ENCODE results near the gene PLCD1.
"Not testable (repeated sequence)": the region's sequence is repeated elsewhere in the genome, so short reads cannot be mapped to it uniquely, and the experiment has no call there.

Gene PLCD1

DNA sequence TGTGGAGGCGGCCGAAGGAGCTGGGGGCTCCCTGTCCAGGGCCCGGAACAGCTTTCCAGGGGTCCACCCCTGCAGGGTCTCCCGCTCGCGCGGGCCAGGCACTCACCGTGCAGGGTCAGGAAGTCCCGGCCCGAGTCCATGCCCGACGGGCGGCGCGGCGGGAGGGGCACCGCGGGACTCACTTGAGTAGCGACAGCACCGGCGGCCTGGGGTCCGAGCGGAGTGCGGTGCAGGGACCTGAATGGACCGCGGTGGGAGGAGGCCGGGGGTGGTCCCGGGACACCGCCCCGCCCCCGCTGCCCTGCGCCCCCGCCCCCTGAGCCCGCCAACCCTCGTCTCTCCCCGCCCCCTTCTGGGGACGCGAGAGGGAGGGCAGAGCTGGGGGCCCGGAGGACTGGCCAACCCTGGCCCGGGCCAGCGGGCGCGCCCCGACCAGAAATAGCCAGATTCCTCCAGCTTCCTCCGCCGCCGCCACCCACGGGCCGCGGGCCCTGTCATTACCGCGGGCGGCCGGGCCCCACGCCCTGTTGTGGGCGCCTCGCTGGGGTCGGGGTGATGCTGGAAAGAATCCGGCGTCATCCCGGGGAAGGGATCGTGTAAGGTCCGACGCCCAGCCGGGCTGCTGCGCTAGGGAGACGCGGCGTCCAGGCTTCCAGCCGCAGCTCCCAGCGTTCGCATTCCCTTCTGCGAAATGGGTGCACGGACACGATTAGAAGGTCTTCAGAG, at the start of gene PLCD1:
Gene PLCD1 (minus strand): TSS at position 243 of the 726 bp plus-strand sequence. CDS start 103 bp downstream, at position 140.
- DNase-seq: no peak

DNA sequence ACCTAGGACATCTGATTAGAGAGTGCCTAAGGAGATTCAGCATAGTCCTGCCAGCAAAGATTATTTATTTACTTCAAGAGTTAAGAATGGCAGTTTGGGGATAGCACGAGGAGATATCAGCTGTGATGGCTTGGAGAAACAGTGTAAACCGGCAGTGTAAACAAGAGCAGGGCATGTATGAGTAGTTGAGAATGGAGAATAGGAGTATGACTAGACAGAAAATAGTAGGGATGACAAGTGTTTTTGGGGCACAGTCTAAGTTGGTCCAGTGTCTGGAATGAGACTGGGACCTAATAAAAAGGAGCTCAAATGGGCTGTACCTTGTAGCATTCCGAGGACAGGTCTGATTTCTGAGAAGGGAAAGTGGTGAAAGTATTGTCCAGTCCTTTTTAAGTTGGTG, 47.6 kb upstream of the PLCD1 start:
- not testable (repeated sequence) for DNase-seq

DNA sequence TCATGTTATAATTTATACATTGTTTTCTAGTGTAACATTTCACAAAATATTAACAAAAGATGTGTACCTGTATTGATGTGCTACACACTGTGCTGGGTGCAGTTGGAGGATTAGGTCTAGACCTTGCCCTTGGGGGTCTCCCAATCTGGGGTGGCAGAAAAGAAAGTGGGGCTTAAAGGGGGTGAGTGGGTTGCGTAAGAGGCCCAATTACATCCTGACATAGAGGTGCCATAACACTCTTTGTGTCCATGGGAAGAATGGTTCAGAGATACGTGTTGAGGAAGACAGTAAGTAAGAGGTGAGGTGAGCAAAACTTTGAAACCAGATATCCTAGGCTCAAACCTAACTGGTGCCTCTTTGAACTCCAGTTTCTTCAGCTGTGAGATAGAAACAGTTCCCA, 40.6 kb upstream of the PLCD1 start:
- no peak for DNase-seq

DNA sequence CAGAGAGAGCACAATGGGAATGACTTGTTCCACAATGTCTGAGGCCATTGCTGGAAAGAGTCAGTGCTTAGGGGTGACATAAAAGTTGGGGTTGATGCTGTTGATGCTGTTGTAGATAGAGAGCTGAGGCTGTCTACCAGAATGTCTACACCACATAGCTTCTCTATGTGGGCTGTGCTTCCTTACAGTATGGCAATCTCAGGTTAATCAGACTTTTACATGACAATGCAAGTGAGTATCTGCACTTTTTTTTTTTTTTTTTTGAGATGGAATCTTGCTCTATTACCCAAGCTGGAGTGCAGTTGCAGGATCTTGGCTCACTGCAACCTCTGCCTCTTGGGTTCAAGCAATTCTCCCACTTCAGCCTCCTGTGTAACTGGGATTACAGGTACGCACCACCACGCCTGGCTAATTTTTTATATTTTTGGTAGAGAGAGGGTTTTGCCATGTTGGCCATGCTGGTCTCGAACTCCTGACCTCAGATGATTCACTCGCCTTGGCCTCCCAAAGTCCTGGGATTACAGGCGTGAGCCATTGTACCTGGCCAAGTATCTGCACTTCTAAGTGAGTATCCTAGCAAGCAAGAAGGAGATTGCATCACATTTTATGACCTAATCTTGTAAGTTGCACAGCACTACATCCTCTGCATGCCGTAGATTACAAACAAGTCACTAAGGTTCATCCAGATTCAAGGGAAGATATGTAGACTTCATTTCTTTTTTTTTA, 38.2 kb upstream of the PLCD1 start:
- DNase-seq: no peak

DNA sequence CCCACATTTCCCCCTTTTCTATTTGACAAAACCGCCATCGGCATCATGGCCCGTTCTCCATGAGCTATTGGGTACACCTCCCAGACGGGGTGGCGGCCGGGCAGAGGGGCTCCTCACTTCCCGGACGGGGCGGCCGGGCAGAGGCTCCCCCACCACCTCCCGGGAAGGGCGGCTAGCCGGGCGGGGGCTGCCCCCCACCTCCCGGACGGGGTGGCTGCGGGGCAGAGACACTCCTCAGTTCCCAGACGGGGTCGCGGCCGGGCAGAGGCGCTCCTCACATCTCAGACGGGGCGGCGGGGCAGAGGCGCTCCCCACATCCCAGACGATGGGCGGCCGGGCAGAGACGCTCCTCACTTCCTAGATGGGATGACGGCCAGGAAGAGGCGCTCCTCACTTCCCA, 35.0 kb upstream of the PLCD1 start:
- not testable (repeated sequence) for DNase-seq

DNA sequence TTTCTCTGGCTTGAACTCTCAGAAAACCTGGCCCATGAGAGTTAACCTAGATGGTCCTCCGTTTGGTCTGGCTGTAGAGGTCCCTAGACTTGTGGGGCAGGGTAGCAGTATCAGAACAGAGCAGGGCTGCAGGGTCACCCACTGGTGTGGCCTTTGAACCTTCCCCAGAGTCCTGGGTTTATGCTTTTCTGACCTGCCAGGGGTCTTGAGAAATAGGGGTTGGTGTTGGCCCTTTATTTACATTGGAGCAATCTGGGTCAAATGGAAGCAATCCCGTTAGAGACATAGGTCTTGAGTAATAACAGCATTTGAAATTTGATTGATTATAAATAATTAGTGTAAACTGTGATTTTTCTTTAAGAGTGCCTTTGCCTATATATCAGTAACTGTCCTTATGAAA, 33.4 kb upstream of the PLCD1 start:
- no peak for DNase-seq

DNA sequence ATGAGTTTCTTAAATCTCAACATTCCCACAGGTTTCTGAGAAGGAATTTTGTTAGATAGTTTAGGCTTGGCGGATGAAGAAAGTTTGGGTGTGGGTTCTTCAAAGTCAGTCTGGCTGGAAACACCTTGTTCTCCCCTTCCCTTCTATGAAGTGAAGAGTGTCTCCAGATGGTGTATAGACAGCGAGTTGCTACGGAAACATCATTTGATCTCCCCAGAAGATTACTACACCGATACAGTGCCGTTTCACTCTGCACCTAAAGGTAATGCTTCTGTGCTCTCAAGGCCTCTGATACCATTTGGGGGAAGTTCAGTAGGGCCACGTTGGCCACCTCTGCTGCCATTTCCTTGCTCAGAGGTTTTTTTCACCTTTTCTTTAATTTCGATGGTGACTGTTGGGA, 30.1 kb upstream of the PLCD1 start:
- no peak for DNase-seq

DNA sequence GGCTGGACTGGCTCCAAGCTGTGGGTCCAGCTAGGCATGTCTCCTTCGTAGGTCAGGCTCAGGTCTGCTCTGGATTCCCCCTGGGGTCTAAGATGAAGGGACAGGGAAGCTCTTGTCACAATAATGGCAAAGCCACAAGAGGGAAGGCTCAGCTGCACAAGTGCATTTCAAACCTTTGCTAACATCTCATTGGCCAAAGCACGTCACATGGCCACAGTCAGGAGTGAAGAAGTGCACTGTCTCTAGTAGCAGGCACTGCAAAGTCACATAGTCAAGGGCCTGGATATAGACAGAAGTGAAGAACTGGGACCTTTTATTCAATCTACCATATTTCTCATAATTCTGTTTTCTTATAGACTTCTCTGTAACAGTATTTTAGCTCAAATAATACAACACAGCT, 29.7 kb upstream of the PLCD1 start:
- no peak for DNase-seq

DNA sequence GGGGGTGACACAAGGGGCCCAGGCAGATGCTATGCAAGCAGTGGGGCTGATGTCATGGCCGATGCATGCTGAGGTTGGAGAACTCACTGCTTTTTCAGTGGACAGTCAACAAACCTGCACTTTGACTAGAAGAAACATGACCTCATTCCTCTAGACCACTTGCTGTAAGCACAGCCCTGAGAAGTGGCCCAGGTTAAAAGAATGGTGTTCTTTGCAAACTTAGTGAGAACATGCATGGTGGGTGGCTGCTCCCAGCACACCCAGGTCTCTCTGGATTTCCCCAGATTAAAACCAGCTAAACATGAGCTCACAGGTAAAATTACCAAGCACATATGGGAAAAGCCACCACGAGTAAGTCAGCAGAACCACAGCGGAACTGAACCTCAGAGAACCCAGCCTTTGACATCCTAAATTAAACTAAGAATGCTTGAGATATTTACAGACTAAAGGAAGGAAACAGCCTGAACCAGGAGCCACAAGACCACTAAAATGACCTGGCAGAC, 25.1 kb upstream of the PLCD1 start:
- no peak for DNase-seq

DNA sequence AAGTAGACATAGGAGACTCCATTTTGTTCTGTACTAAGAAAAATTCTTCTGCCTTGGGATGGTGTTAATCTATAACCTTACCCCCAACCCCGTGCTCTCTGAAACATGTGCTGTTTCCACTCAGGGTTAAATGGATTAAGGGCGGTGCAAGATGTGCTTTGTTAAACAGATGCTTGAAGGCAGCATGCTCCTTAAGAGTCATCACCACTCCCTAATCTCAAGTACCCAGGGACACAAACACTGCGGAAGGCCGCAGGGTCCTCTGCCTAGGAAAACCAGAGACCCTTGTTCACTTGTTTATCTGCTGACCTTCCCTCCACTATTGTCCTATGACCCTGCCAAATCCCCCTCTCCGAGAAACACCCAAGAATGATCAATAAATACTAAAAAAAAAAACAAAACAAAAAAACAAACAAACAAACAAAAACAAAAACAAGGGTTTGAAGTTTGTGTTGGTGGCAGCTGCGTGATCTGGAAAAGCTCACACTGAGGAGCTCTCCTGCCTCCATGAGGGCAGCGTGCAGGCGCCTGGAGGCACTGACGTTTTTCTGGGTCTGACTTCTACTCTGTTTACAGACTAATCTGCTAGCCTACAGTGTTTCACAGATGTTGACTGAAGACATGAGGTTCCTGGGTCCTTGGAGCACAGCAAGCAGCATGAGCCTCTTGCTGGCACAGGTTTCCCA, 24.5 kb upstream of the PLCD1 start:
- not testable (repeated sequence) for DNase-seq

DNA sequence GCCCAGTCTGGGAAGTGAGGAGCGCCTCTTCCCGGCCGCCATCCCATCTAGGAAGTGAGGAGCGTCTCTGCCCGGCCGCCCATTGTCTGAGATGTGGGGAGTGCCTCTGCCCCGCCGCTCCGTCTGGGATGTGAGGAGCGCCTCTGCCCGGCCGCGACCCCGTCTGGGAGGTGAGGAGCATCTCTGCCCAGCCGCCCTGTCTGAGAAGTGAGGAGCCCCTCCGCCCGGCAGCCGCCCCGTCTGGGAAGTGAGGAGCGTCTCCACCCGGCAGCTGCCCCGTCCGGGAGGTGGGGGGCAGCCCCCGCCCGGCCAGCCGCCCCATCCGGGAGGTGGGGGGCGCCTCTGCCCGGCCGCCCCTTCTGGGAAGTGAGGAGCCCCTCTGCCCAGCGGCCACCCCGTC, 23.8 kb upstream of the PLCD1 start:
- not testable (repeated sequence) for DNase-seq

DNA sequence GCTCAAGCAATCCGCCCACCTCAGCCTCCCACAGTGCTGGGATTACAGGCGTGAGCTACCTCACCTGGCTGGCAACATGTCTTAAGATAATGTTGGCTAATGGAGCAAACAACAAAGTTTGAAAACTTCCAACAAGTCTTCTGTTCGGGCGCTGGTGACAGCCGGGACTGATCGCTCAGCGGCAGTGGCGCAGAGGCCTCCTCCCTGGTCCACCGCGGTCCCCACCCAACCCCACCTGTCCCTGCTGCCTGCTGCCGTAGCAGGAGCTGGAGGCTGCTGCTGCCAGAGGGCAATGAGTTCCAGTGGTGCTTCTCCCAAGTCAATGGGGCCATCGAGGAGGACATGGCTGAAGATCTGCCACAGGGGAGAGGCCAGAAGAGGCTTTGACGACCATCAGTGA, 21.7 kb upstream of the PLCD1 start:
- no peak for DNase-seq

DNA sequence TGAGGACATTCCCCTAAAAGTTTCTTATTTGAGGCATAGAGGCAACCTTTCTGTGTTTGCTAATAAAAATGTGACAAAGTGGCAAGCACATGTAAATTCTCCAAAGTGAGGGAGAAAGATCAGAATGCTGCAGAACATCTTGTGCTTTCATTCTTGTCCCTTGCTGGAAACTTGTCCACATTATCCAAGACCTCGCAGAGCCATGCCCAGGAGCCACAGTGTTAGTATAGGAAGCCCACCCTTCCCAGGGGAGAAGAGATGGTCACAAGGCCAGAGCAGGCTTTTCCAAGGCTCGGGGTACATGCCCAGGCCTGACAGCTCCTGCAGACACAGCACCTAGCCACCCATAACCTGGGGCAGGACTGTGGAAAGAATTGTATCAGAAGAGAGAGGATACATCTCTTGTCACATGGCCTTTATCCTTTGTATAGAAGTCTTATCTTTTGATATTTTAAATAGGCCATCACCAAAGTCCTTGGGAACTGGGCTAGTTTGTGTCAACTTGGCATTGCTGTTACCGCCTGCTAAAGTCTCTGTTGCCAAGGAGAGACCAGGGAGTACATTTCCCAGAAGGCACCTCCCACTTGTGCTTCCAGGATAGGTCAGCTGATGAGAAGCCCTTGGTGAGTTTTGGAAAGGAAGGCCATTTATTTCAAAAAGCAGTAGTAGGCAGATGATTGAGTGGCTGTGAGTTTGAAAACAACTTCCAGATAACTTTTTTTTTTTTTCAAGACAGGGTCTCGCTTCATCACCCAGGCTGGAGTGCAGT, 20.1 kb upstream of the PLCD1 start:
- DNase-seq: no peak

DNA sequence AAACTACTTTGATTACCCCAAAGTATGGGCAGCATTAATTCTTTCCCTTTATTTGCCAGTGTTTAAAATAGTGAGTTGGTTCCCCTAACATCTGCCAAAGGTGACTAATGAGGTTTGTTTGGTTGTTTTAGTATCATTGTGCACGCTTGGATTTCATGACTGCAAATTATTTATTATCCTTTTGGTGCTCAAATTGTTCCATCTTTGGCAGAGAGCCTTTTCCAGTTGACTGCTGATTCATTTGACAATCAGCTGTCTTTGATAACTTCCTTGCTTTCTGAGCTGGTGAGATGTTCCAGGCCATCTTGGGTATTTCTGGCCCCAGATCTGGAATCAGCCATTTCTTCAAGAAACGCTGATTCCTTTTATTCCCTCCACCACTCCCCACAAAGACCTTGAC, 18.5 kb upstream of the PLCD1 start:
- no peak for DNase-seq

DNA sequence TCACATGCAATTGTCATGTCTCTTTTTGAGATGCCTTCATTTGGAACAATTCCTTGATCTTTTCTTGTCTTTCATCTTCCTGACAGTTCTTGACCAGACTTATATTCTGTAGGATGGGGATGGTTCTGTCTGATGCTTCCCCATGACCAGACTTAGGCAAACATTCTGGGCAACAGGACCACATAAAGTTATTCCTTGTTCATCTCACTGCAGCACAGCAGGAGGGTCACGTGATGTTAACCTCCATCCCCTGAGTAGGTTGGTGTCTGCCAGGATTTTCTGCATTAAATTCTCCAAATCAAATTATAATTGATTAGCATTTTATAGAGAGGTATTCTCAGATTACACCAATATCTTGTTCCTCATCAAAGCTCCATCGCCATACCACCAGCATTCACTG, 17.4 kb upstream of the PLCD1 start:
- DNase-seq: no peak

DNA sequence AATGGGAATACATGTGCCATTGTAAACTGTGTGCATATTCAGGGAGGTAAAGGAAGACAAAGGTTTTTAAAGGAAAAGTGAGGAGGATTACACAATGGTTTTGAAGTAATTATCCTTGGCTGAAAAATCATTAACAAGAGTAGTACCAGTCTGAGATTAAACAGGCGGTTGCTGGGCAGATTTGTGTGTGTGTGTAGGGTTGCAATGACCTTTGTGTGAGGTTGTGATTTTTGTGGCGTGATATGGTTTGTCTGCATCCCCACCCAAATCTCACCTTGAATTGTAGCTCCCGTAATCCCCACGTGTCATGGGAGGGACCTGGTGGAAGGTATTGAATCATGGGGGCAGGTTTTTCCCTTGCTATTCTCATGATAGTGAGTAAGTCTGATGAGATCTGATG, 16.6 kb upstream of the PLCD1 start:
- DNase-seq: no peak

DNA sequence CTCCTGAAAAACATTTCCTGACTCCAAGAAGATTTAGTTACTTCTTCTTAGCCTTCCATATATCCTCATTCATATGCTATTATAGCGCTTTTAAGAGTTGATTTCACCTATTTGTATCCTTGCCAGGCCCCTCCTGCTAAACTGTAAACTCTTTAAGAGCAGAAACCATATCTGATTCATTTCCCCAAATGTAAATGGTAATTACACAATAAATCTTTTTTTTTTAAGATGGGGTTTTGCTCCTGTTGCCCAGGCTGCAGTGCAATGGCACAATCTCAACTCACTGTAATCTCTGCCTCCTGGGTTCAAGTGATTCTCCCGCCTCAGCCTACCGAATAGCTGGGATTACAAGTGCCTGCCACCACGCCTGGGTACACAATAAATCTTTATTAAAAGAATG, 14.0 kb upstream of the PLCD1 start:
- DNase-seq: no peak

DNA sequence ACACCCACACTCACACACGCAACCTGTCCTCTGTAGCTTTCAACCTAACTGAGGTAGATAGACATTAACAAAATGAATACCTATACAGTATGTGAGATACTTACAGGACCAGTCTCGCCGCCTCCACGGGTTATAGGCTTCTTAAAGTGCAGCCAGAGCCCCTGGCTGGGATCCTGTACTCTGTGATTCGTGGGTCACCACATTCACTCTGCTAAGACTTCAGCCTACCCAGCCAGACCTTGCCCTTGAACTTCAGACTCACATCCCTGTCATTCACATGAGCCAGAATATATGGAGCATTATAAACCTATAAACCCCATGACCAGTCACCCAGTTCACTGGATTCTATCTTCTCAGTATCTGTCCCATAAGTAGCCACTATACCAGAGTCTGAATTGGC, 11.0 kb upstream of the PLCD1 start:
- DNase-seq: no peak

DNA sequence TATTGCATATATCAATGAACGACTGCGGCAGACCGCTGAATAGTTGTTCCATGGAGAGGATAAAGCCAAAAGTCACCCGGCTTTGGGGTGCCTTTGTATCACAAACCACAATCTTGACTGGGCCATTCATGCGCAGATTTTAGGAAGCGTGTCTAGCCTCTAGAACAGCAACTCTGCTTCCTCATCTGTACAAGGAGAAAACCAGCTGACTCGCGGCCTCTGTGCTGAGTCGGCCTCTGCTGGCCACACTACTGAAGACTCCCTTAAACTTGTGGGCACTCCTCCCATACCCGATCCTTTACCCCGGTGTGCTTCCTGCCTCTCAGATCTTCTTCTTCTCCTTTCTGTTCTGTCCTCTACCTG, 10.4 kb upstream of the PLCD1 start:
- DNase-seq: no peak

DNA sequence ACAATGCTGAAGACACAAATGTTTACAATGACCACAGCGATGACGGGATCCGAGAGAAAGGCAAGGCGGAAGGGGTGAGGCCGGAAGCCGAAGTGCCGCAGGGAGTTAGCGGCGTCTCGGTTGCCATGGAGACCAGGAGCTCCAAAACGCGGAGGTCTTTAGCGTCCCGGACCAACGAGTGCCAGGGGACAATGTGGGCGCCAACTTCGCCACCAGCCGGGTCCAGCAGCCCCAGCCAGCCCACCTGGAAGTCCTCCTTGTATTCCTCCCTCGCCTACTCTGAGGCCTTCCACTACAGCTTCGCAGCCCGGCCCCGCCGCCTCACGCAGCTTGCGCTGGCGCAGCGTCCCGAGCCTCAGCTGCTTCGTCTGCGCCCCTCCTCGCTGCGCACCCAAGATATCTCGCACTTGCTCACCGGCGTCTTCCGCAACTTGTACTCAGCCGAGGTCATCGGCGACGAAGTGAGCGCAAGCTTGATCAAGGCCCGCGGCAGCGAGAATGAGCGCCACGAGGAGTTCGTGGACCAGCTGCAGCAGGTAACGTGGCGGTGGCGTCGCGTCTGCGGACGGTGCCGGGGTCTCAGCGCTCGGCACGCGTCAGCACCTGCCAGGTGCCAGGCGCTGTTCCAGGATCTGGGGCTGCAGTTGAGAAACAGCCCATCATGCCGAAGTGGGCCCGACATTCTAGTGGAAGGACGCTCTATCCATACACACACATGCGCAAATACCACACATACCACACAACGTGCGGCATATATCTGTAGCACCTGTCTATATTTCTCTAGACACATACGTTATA, 9.9 kb upstream of the PLCD1 start, which contains the start of gene DLEC1:
Gene DLEC1 (plus strand): TSS at position 108 of the 798 bp plus-strand sequence. CDS start 18 bp downstream, at position 126.
- DNase-seq: no peak

DNA sequence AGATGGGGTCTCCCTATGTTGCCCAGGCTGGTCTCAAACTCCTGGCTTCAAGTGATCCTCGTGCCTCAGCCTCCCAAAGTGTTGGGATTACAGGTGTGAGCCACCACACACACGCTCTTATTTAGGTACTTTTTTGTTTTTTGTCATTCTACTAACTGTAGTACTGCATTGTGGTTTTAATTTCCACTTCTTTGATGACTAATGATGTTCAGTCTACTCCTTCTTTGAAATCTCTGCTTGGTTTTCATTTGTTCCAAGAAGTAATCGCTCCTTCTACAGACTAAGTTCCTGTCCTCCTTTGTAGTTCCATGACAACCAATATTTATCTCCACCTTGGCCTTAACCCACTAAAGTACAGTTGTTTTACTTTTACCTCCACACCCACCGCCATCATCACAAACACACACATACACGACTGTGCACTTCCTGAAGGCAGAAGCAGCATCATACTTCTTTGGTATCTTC, 9.0 kb upstream of the PLCD1 start:
- no peak for DNase-seq

DNA sequence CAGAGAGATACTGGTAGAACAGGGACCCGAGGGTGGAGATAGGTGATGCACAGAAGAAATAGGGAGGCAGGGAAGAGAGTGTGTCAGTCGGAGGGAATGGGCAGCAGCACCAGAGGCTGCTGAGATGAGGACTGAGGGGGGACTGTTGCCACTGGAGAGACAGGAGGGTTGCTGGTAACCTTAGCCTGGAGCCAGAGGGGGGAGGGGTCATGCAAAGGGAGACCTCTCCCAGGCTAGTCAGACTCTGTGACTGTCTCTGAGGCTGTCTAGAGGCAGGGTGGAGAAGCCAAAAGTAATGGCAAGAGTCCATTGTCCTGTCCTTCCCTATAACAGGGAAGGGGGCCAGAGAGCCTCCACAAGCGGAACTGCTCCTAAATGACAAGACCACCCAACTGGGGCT, 7.5 kb upstream of the PLCD1 start:
- no peak for DNase-seq

All from NCI-H1105 treated with DMSO at 0.1 percent for 48 hours (cell line).